WTC11 (cell line): ENCODE measurements around the gene PRDM15.

Source experiments
- CREM ChIP-seq: sonication (generic); formaldehyde crosslinking; IDR thresholded peaks from 2 replicates; pipeline ENCODE4 v1.8.1; 2022; ENCODE audit warnings: mild to moderate bottlenecking, missing genetic modification reagents, moderate library complexity
- ESRRA ChIP-seq: sonication (generic); formaldehyde crosslinking; IDR thresholded peaks from 2 replicates; pipeline ENCODE4 v1.8.1; 2022; ENCODE audit warnings: mild to moderate bottlenecking, missing genetic modification reagents, borderline replicate concordance
- HMGA2 ChIP-seq: fragments of 250-450 bp; sonication (Bioruptor Pico); IDR thresholded peaks from 2 replicates; pipeline ENCODE4 v1.4.0; 2021; ENCODE audit warnings: mild to moderate bottlenecking, moderate library complexity
- JUN ChIP-seq: sonication (generic); formaldehyde crosslinking; IDR thresholded peaks from 2 replicates; pipeline ENCODE4 v1.8.0; 2023; ENCODE audit warnings: mild to moderate bottlenecking, missing genetic modification reagents
- TEAD1 ChIP-seq: sonication (generic); formaldehyde crosslinking; IDR thresholded peaks from 2 replicates; pipeline ENCODE4 v1.8.0; 2022; ENCODE audit warnings: mild to moderate bottlenecking, missing genetic modification reagents
- TF ChIP-seq, protein P1 (sequence below): sonication (generic); formaldehyde crosslinking; IDR thresholded peaks from 2 replicates; pipeline ENCODE4 v1.8.1; 2023; ENCODE audit warnings: mild to moderate bottlenecking, missing genetic modification reagents, moderate library complexity
- TF ChIP-seq, protein P2 (sequence below): sonication (generic); formaldehyde crosslinking; IDR thresholded peaks from 2 replicates; pipeline ENCODE4 v1.8.1; 2022; ENCODE audit warnings: missing genetic modification reagents, borderline replicate concordance
- TF ChIP-seq, protein P3 (sequence below): sonication (generic); formaldehyde crosslinking; IDR thresholded peaks from 2 replicates; pipeline ENCODE4 v1.8.1; 2022; ENCODE audit warnings: mild to moderate bottlenecking, missing genetic modification reagents, moderate library complexity, borderline replicate concordance
- TF ChIP-seq, protein P4 (sequence below): fragments of 200-600 bp; IDR thresholded peaks from 2 replicates; pipeline ENCODE4 v1.8.0; 2022; ENCODE audit warnings: antibody characterized with exemption
- TF ChIP-seq, protein P5 (sequence below): sonication (generic); formaldehyde crosslinking; IDR thresholded peaks from 2 replicates; pipeline ENCODE4 v1.8.1; 2023; ENCODE audit warnings: mild to moderate bottlenecking, missing genetic modification reagents, moderate library complexity
- TF ChIP-seq, protein P6 (sequence below): sonication (generic); formaldehyde crosslinking; IDR thresholded peaks from 2 replicates; pipeline ENCODE4 v1.8.0; 2022; ENCODE audit warnings: mild to moderate bottlenecking, missing genetic modification reagents

DNA sequence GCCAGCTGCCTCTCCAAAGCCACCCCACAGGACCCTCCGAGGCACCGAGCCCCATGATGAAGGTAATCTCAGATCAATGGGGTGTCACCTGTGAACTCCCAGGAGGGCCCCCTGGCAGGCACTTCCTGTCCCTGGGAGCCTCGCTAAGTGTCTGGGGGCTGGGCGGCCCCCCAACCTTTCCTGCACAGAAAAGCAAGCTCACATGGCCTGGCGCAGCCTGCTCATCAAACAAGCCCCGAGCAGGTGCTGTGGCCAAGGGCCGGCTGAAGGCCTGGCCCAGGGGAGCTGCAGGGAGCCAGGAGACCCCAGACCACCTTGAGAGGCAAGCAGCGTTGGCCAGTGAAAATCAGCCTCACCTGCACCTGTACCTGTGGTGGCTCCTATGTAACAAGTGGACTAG lies 115.1 kb downstream of the PRDM15 start:
- TF ChIP-seq, protein P1, sequence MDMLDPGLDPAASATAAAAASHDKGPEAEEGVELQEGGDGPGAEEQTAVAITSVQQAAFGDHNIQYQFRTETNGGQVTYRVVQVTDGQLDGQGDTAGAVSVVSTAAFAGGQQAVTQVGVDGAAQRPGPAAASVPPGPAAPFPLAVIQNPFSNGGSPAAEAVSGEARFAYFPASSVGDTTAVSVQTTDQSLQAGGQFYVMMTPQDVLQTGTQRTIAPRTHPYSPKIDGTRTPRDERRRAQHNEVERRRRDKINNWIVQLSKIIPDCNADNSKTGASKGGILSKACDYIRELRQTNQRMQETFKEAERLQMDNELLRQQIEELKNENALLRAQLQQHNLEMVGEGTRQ (CRISPR knock-in tag): no peak
- TF ChIP-seq, protein P2, sequence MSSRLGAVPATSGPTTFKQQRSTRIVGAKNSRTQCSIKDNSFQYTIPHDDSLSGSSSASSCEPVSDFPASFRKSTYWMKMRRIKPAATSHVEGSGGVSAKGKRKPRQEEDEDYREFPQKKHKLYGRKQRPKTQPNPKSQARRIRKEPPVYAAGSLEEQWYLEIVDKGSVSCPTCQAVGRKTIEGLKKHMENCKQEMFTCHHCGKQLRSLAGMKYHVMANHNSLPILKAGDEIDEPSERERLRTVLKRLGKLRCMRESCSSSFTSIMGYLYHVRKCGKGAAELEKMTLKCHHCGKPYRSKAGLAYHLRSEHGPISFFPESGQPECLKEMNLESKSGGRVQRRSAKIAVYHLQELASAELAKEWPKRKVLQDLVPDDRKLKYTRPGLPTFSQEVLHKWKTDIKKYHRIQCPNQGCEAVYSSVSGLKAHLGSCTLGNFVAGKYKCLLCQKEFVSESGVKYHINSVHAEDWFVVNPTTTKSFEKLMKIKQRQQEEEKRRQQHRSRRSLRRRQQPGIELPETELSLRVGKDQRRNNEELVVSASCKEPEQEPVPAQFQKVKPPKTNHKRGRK (CRISPR knock-in tag): no peak
- TF ChIP-seq, protein P3, sequence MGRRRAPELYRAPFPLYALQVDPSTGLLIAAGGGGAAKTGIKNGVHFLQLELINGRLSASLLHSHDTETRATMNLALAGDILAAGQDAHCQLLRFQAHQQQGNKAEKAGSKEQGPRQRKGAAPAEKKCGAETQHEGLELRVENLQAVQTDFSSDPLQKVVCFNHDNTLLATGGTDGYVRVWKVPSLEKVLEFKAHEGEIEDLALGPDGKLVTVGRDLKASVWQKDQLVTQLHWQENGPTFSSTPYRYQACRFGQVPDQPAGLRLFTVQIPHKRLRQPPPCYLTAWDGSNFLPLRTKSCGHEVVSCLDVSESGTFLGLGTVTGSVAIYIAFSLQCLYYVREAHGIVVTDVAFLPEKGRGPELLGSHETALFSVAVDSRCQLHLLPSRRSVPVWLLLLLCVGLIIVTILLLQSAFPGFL (CRISPR knock-in tag): no peak
- TF ChIP-seq ESRRA: no peak
- TF ChIP-seq, protein P4, sequence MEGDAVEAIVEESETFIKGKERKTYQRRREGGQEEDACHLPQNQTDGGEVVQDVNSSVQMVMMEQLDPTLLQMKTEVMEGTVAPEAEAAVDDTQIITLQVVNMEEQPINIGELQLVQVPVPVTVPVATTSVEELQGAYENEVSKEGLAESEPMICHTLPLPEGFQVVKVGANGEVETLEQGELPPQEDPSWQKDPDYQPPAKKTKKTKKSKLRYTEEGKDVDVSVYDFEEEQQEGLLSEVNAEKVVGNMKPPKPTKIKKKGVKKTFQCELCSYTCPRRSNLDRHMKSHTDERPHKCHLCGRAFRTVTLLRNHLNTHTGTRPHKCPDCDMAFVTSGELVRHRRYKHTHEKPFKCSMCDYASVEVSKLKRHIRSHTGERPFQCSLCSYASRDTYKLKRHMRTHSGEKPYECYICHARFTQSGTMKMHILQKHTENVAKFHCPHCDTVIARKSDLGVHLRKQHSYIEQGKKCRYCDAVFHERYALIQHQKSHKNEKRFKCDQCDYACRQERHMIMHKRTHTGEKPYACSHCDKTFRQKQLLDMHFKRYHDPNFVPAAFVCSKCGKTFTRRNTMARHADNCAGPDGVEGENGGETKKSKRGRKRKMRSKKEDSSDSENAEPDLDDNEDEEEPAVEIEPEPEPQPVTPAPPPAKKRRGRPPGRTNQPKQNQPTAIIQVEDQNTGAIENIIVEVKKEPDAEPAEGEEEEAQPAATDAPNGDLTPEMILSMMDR: no peak
- TF ChIP-seq, protein P5, sequence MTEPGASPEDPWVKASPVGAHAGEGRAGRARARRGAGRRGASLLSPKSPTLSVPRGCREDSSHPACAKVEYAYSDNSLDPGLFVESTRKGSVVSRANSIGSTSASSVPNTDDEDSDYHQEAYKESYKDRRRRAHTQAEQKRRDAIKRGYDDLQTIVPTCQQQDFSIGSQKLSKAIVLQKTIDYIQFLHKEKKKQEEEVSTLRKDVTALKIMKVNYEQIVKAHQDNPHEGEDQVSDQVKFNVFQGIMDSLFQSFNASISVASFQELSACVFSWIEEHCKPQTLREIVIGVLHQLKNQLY (CRISPR knock-in tag): no peak
- no peak for TF ChIP-seq JUN
- TF ChIP-seq CREM (CRISPR knock-in tag): no peak
- TF ChIP-seq HMGA2 (CRISPR knock-in tag): no peak
- TF ChIP-seq, protein P6, sequence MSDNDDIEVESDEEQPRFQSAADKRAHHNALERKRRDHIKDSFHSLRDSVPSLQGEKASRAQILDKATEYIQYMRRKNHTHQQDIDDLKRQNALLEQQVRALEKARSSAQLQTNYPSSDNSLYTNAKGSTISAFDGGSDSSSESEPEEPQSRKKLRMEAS: no peak
- TF ChIP-seq TEAD1: no peak
